Skeletal muscle cell (primary cell): ENCODE data around the gene SCAI.

Experiments used
- DNase-seq: peaks from one replicate; pipeline ENCODE4 v3.0.0-alpha.2; 2010; ENCODE audit warnings: low read depth
- H3K4me3 ChIP-seq: 2 replicates; pipeline ENCODE4 v1.5.1; 2011; ENCODE audit warnings: low read depth, mild to moderate bottlenecking, control low read depth, low read length, moderate library complexity

The SCAI gene

DNA sequence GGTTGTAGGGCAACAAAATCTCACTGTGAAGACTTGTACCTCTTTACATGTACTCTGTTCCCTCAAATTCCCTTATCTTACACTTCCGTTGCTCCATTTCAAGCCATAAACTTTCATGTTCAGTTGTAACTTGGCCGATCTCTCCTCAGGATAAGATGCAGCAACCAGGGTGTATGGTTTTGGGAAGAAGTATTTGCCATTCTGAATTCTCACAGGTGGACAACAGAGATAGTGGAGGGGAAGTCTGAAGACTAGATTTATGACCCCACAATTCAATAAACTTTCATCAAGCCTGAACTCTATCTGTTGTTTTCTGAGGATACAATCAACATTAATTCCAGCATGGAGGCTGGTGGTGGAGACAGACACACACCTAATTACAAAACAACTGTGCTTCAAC, 229.9 kb downstream of the SCAI start:
- DNase-seq: no peak
- no peak overlapping the region for H3K4me3 ChIP-seq

DNA sequence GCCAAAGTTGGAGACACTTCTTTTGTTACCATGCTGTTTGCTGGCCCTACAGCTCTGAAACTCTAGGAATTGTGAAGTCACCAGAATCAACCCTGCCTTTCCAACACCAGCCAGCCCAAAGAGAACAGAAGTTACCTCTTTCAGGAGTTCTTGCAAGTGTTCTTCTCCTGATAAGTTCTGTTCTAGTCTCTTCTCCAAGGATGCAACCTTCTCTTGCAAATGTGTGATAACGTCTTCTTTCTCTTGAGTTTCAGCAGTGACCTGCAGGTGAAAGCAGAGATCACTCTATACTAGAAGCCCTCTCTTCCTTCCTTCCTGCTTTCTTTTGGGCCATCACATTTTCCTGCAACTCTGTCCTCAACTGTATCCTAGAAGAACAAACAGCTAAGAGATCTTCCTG, 231.6 kb downstream of the SCAI start:
- no peak for DNase-seq
- H3K4me3 ChIP-seq: no peak overlapping the region

DNA sequence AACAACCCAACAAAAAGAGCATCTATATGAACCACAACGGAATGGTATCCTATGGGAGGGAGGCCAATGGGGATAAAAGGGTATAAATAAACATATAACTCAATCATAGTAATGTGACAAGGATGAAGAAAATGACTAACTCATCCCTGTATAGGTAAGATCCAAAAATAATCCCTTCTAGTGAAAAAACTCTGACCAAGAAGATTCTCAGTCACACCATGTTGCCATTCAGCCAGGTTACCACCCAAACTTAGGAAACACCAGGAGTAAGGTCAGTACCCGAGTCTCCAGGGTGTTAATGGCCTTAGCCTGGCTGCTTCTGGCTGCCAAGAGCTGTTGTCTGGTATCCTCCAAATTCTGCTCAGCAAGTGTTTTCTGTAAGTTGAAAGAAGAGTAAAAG, 235.2 kb downstream of the SCAI start:
- DNase-seq: no peak
- no peak overlapping the region for H3K4me3 ChIP-seq

DNA sequence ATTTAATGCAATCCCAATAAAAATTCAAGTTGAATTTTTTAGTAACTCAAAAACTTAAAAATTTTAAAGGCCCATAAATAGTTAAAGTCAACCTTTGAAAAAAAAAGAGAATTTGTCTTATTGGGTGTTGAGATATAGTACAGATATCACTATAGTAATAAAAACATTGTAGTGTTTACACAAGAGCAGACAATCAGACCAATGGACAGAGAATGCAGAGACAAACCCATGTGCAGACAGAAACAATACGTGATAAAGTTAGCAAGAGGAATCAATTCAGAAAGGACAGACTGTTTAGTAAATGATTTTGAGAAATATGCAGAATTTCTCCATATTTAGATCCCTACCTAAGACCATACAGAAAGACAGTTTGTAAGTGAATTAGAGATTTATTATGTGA, 236.4 kb downstream of the SCAI start:
- DNase-seq: no peak
- H3K4me3 ChIP-seq: no peak overlapping the region

DNA sequence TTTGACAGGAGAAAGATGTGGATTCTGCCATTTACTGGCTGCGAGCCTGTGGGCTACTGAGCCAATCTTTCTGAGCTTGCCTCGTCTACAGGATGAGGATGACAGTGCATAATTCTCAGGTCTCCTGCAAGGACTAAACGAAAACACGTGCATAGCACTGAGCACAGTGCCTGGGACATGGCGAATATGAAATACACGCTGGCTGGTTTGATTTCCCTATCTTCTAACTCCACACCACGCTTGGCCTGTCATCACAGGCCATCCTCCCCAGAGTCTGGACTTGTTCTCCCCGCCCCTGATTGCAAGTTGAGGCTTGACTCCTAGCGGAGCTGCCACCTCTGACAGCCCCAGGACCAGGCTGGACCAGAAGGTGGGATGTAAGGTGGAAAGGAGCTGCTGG, 243.5 kb downstream of the SCAI start:
- H3K4me3 ChIP-seq: no peak overlapping the region
- no peak for DNase-seq

DNA sequence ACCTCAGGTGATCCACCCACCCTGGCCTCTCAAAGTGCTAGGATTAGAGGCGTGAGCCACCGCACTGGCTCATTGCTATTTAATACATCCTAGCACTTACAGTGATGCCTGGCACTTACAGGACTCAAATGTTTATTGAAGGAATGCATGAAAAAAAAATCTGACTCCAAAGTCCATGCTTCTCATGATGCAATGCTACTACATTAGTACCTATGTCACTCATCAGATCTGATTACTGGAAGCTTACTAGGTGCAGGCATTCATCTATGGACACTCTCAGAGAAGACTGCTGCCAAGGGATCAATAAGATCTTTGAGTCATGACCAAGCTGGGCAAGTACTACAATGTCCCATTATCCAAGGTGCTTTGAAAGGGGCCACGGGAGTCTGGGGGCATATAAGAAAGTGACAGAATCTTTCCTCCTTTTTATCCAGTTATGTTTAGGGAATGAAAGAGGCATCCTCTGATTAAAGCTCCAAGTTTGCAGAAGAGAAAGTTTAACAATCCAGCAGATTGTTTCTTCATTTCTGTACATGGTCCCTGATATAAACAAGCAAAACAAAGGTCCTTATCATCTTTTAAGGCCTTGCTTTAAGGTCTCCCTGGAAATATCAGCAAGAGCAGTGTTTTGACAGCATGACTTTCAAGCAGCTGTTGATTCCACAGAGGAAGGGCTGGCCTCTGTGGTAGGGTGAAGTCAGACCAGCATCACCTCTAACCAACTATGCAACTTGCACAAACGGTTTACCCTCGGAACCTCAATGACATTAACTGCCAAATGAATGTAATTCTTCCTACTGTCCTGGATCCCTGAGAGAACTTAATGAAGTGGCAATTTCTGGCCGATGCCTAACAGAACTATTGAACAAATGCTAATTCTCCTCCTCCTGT, 245.5 kb downstream of the SCAI start:
- H3K4me3 ChIP-seq: no peak overlapping the region
- no peak for DNase-seq

DNA sequence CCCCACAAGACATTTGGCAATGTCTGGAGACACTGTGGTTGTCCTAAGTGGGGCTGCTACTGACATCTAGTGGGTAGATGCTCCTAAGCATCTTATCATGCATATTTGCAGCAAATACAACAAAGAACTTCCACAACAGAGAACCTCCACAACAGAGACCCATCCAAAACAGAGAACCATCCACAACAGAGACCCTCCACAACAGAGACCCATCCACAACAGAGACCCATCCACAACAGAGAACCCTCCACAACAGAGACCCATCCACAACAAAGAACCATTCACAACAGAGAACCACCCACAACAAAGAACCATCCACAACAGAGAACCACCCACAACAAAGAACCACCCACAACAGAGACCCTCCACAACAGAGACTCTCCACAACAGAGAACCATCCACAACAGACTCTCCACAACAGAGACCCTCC, 248.6 kb downstream of the SCAI start:
- no peak for DNase-seq
- H3K4me3 ChIP-seq: no peak overlapping the region

DNA sequence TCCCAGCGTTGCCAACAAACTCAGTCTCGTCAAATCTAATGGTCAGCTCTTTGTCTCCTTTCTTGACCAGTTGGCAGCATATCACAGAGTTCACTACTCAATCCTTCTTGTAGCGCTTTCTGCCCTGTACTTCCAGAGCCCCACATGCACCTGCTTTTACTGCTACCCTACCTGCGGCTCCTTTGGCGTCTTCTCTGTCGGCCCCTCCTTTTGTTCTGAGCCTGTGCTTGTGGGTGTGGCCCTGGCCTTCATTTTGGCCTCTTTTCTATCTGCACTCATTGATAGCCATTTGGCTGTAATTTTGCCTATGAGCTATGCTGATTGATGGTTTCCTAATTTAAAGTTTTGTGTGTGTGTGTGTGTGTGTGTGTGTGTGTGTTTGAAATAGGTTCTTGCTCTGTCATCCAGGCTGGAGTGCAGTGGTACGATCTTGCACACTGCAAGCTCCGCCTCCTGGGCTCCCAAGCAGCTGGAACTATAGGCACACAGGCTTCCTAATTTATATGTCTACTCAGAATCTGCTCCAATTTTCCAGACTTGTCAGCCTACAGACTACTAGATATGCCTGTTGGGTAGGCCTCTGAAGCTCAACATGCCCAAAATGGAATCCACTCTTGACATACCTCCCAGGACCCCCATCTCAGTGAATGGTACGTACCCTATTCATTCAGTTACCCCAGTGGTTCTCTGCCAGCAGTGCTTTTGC, 249.1 kb downstream of the SCAI start:
- H3K4me3 ChIP-seq: no peak overlapping the region
- DNase-seq: no peak
